Epithelial cell of esophagus (primary cell): ENCODE data around the gene C3orf85.

Experiments
- DNase-seq: peaks from one replicate; pipeline ENCODE4 v3.0.0; 2010; ENCODE audit warnings: low read depth
- H3K4me3 ChIP-seq: 2 replicates; pipeline ENCODE4 v1.5.1; 2011; ENCODE audit warnings: mild to moderate bottlenecking, low read length, control low read depth
- TF ChIP-seq, protein P1 (sequence below): IDR thresholded peaks from 2 replicates; pipeline ENCODE4 v1.5.1; 2011; ENCODE audit warnings: low read depth, mild to moderate bottlenecking, low read length, control low read depth, inconsistent platforms; ENCODE audit not compliant: insufficient read depth; ENCODE audit errors: missing control alignments

The C3orf85 gene

DNA sequence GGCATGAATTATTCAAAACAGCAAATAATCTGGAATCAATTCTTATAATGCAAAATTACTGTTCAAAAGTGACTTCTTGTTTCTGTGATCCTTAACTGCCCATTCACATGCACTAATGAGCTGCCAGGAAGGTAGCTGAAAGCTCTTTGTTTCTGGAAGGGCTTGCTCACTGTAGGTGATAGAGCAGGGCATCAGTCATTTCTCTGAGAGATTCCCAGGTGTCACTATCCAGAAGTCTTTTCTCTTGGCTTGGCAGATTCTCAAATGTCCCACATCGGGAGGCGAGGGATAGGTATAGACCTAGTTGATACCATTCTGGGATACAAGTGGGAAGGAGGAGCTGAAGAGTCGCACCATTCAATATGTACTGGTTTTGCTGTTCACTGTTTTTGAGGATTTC is 35.0 kb downstream of the C3orf85 start:
- no peak overlapping the region for H3K4me3 ChIP-seq
- TF ChIP-seq, protein P1, sequence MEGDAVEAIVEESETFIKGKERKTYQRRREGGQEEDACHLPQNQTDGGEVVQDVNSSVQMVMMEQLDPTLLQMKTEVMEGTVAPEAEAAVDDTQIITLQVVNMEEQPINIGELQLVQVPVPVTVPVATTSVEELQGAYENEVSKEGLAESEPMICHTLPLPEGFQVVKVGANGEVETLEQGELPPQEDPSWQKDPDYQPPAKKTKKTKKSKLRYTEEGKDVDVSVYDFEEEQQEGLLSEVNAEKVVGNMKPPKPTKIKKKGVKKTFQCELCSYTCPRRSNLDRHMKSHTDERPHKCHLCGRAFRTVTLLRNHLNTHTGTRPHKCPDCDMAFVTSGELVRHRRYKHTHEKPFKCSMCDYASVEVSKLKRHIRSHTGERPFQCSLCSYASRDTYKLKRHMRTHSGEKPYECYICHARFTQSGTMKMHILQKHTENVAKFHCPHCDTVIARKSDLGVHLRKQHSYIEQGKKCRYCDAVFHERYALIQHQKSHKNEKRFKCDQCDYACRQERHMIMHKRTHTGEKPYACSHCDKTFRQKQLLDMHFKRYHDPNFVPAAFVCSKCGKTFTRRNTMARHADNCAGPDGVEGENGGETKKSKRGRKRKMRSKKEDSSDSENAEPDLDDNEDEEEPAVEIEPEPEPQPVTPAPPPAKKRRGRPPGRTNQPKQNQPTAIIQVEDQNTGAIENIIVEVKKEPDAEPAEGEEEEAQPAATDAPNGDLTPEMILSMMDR = no peak
- no peak for DNase-seq

DNA sequence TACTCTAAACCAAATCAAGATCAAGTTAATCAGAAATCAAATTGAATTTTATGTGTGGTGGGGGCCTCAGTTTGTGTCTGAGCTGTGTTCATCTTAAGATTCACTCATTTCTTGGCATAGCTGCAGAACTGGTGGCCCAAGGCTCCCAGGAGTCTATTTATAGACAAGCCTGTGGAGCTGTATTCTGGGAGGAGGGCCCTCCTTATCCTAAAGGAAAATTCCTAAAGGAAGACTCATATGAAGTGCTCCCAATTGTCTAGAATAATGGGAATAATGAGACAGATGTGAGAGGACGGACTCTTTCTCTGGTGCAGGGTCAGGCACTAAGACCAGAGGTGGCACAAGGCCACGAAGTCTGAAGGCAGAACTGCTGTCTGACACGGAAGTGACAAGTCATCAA is 38.9 kb downstream of the C3orf85 start:
- no peak overlapping the region for H3K4me3 ChIP-seq
- no peak for DNase-seq
- TF ChIP-seq, protein P1 = no peak

DNA sequence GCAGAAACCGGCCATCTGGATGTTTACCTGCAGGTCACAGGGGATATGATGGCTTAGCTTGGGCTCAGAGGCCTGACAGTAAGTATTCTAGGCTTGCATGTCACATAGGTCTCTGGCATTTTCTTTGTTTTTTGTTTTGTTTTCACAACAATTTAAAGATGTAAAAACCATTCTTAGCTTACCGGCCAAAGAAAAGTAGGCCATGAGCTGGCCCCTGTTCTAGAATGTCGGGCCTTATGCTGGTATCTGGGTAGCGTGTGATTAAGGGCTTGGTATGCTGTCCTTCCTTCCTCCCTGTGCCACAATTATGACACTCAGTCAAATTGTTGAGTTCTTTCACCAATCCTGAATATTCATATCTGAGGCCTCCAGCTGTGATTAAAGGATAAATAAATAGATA is 40.2 kb downstream of the C3orf85 start:
- TF ChIP-seq, protein P1 = no peak
- no peak for DNase-seq
- no peak overlapping the region for H3K4me3 ChIP-seq

DNA sequence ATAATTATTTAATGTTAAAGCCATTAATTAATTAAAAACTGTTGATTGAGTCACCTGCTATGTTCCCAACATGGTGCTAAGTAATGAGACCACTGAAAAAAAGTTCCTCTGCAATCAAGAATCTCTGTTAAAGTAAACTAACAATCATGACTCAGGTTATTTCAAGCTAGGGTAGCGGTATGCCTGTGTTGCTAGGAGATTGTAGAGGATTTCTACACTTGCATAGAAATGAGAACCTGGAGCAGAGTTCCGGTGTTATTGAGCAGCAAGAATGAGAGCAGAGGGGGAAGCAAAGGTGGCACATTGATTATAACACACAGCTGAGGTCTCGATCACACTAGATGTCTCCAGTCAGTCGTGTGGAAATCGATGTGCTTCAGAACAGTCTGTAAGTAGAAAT is 41.4 kb downstream of the C3orf85 start:
- DNase-seq = peak; percentile 5
- no peak overlapping the region for H3K4me3 ChIP-seq
- TF ChIP-seq, protein P1 = no peak

DNA sequence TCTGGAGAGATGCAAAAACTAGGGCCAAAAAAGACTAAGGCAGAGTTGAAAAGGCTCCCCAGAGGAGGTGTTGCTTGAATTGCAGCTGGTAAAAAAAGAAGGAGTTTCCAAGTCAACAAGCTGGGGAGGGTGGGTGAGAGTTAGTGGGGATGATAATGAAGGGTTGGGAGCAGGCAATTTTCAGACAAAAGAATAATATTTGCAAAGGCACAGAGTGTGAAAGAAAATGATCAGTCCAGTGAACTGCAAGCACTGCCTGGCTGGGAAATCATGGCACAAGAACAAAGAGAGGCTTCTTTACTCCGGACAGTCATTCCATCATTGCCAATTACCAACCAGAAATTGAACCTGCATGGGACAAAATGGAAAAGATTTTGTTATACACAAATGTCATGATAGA is 42.2 kb downstream of the C3orf85 start:
- H3K4me3 ChIP-seq = no peak overlapping the region
- DNase-seq = no peak
- TF ChIP-seq, protein P1 = no peak

DNA sequence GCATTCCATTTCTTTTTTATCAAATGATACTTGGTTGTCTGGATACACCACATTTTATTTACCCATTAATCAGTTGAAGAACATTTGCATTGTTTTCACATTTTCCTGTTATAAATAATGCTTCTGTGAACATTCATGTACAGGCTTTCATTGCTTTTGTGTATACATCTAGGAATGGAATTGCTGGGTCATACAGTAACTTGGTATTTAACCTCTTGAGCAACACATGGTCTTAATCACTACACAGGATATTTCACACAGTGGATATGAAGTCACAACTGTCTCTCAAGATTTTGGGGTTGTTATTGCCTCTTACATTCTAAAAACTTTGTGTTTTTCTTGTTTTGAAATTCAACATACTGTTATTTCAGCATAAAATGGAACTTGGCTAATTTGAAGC is 48.2 kb downstream of the C3orf85 start:
- peak; percentile 21 for DNase-seq
- TF ChIP-seq, protein P1 = no peak
- H3K4me3 ChIP-seq = no peak overlapping the region

DNA sequence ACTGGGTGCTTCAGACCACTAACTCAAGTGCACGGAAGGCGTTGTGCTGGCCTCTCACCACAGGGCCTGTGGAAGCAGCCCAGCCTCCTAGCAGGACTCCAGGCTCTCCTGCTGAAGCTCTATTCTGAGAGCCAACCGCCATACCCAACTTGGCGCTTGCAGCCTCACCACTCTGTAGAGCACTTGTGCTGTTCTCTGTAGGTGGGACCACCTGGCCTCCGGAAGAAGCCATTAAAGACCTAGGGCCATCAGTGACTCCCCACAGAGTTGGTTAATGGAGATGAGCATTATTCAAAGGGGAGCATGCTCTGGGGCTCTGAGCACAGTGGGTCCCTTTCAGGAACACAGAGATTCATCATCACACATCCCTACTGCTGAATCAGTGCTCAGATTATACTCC is 50.9 kb downstream of the C3orf85 start:
- H3K4me3 ChIP-seq = no peak overlapping the region
- DNase-seq = no peak
- TF ChIP-seq, protein P1 = no peak
